ENCODE measurements around the gene B4GALNT1.
"Not testable (repeated sequence)": the region's sequence is repeated elsewhere in the genome, so short reads cannot be mapped to it uniquely, and the experiment has no call there.

B4GALNT1 gene

GRCh38 chr12:57590864-57591781, 41.9 kb downstream of the B4GALNT1 start, which contains the start of gene PIP4K2C:
PIP4K2C (plus strand) TSS chr12:57591192; CDS start chr12:57591290, 98 bp downstream.
- peak within 1 kb of the TSS; percentile 90 for H3K4me3 Mint-ChIP-seq
- H3K27me3 Mint-ChIP-seq = no peaks in the 10 kb centered on the region
- peak; percentile 98 for ATAC-seq

GRCh38 chr12:57590479-57590863, 42.5 kb downstream of the B4GALNT1 start:
- Mint-ChIP-seq H3K4me1 (peaks cover 24% of the 10 kb centered on the region), H3K36me3 (peaks cover 3% of the 10 kb centered on the region), H3K27ac (peak overlapping the region; percentile 81), H3K9me3 (no peaks in the 10 kb centered on the region), H3K4me3 (peak overlapping the region; percentile 90), H3K27me3 (no peaks in the 10 kb centered on the region)
- no peak for ATAC-seq

More at GRCh38 chr12:57590864-57591781, 41.9 kb downstream of the B4GALNT1 start, which contains the start of gene PIP4K2C:
- H3K4me1 Mint-ChIP-seq = peaks cover 24% of the 10 kb centered on the region
- H3K36me3 Mint-ChIP-seq = peaks cover 10% of the 10 kb centered on the region
- H3K9me3 Mint-ChIP-seq = no peaks in the 10 kb centered on the region
- peak within 1 kb of the TSS; percentile 81 for H3K27ac Mint-ChIP-seq

GRCh38 chr12:57588951-57589610, 43.9 kb downstream of the B4GALNT1 start:
- H3K4me3 Mint-ChIP-seq, H3K27me3 Mint-ChIP-seq, H3K27ac Mint-ChIP-seq, H3K36me3 Mint-ChIP-seq, ATAC-seq, H3K9me3 Mint-ChIP-seq: not testable (repeated sequence)
- H3K4me1 Mint-ChIP-seq = peaks cover 24% of the 10 kb centered on the region

GRCh38 chr12:57586832-57587429, 46.1 kb downstream of the B4GALNT1 start:
- H3K27ac Mint-ChIP-seq = no peak overlapping the region
- ATAC-seq = no peak

GRCh38 chr12:57586128-57586527, 46.9 kb downstream of the B4GALNT1 start:
- Mint-ChIP-seq H3K9me3 (no peaks in the 10 kb centered on the region), H3K4me3 (no peak overlapping the region), H3K4me1 (peaks cover 13% of the 10 kb centered on the region), H3K27ac (no peak overlapping the region), H3K36me3 (no peaks in the 10 kb centered on the region), H3K27me3 (peaks cover 16% of the 10 kb centered on the region)
- no peak for ATAC-seq

More at GRCh38 chr12:57586832-57587429, 46.1 kb downstream of the B4GALNT1 start:
- no peak overlapping the region for H3K4me3 Mint-ChIP-seq
- H3K9me3 Mint-ChIP-seq = no peaks in the 10 kb centered on the region
- H3K36me3 Mint-ChIP-seq = no peaks in the 10 kb centered on the region
- peaks cover 9% of the 10 kb centered on the region for H3K27me3 Mint-ChIP-seq
- peaks cover 20% of the 10 kb centered on the region for H3K4me1 Mint-ChIP-seq

GRCh38 chr12:57585156-57585555, 47.8 kb downstream of the B4GALNT1 start:
- H3K4me3 Mint-ChIP-seq = no peak overlapping the region
- no peaks in the 10 kb centered on the region for H3K36me3 Mint-ChIP-seq
- H3K9me3 Mint-ChIP-seq = no peaks in the 10 kb centered on the region
- no peak for ATAC-seq
- H3K4me1 Mint-ChIP-seq = peaks cover 8% of the 10 kb centered on the region
- H3K27me3 Mint-ChIP-seq = peaks cover 25% of the 10 kb centered on the region
- H3K27ac Mint-ChIP-seq = no peak overlapping the region

GRCh38 chr12:57584690-57585089, 48.3 kb downstream of the B4GALNT1 start:
- ATAC-seq = no peak
- Mint-ChIP-seq H3K4me3 (no peak overlapping the region), H3K4me1 (peaks cover 7% of the 10 kb centered on the region), H3K27me3 (peaks cover 25% of the 10 kb centered on the region), H3K9me3 (no peaks in the 10 kb centered on the region), H3K27ac (no peak overlapping the region), H3K36me3 (no peaks in the 10 kb centered on the region)

- no peaks in the 10 kb centered on the region for H3K36me3 Mint-ChIP-seq
- no peak overlapping the region for H3K4me3 Mint-ChIP-seq
- H3K27me3 Mint-ChIP-seq = peaks cover 25% of the 10 kb centered on the region
- no peak overlapping the region for H3K27ac Mint-ChIP-seq
- ATAC-seq = no peak
- H3K4me1 Mint-ChIP-seq = peaks cover 7% of the 10 kb centered on the region
- H3K9me3 Mint-ChIP-seq = no peaks in the 10 kb centered on the region
These were observed 49.0 kb downstream of the B4GALNT1 start for GRCh38 chr12:57584050-57584449.

GRCh38 chr12:57583008-57583831, 49.8 kb downstream of the B4GALNT1 start:
- Mint-ChIP-seq H3K9me3 (no peaks in the 10 kb centered on the region), H3K4me1 (peaks cover 7% of the 10 kb centered on the region), H3K27ac (no peak overlapping the region), H3K4me3 (no peak overlapping the region), H3K27me3 (peaks cover 25% of the 10 kb centered on the region), H3K36me3 (no peaks in the 10 kb centered on the region)
- peak; percentile 94 for ATAC-seq

- H3K9me3 Mint-ChIP-seq = no peaks in the 10 kb centered on the region
- H3K4me1 Mint-ChIP-seq = peaks cover 7% of the 10 kb centered on the region
- H3K27ac Mint-ChIP-seq = no peak overlapping the region
- ATAC-seq = no peak
- H3K4me3 Mint-ChIP-seq = no peak overlapping the region
- no peaks in the 10 kb centered on the region for H3K36me3 Mint-ChIP-seq
- H3K27me3 Mint-ChIP-seq = peaks cover 25% of the 10 kb centered on the region
These were observed 50.6 kb downstream of the B4GALNT1 start for GRCh38 chr12:57582440-57582839.

GRCh38 chr12:57581802-57582201, 51.2 kb downstream of the B4GALNT1 start:
- no peak overlapping the region for H3K4me3 Mint-ChIP-seq
- H3K27ac Mint-ChIP-seq = no peak overlapping the region
- no peaks in the 10 kb centered on the region for H3K36me3 Mint-ChIP-seq
- peaks cover 7% of the 10 kb centered on the region for H3K4me1 Mint-ChIP-seq
- ATAC-seq = no peak
- H3K27me3 Mint-ChIP-seq = peaks cover 25% of the 10 kb centered on the region
- H3K9me3 Mint-ChIP-seq = no peaks in the 10 kb centered on the region

- H3K4me3 Mint-ChIP-seq = no peak overlapping the region
- ATAC-seq = no peak
- peaks cover 7% of the 10 kb centered on the region for H3K4me1 Mint-ChIP-seq
- peaks cover 25% of the 10 kb centered on the region for H3K27me3 Mint-ChIP-seq
- H3K9me3 Mint-ChIP-seq = no peaks in the 10 kb centered on the region
- H3K36me3 Mint-ChIP-seq = no peaks in the 10 kb centered on the region
- H3K27ac Mint-ChIP-seq = no peak overlapping the region
These were observed 52.6 kb downstream of the B4GALNT1 start for GRCh38 chr12:57580466-57580795.

- ATAC-seq = no peak
- Mint-ChIP-seq H3K27me3 (peaks cover 25% of the 10 kb centered on the region), H3K9me3 (no peaks in the 10 kb centered on the region), H3K4me3 (no peak overlapping the region), H3K27ac (no peak overlapping the region), H3K36me3 (no peaks in the 10 kb centered on the region), H3K4me1 (peaks cover 7% of the 10 kb centered on the region)
These were observed 53.1 kb downstream of the B4GALNT1 start for GRCh38 chr12:57579677-57580465.

GRCh38 chr12:57579011-57579410, 54.0 kb downstream of the B4GALNT1 start:
- H3K27ac Mint-ChIP-seq = no peak overlapping the region
- peaks cover 25% of the 10 kb centered on the region for H3K27me3 Mint-ChIP-seq
- H3K36me3 Mint-ChIP-seq = no peaks in the 10 kb centered on the region
- no peaks in the 10 kb centered on the region for H3K9me3 Mint-ChIP-seq
- peaks cover 7% of the 10 kb centered on the region for H3K4me1 Mint-ChIP-seq
- H3K4me3 Mint-ChIP-seq = no peak overlapping the region
- no peak for ATAC-seq
